B cell (primary cell): ENCODE results near the gene NPHP4. TPM values are rescaled to one million over a fixed set of nuclear protein-coding genes. Genes with fewer than 3 reads are reported as not detected.

ENCODE experiments used
- ATAC-seq: fragments of 200-7000 bp; cut with Tn5 transposase; one replicate; pipeline ENCODE4 v1.10.0; 2021; ENCODE audit warnings: low read depth, mild to moderate bottlenecking, moderate number of reproducible peaks, moderate library complexity
- CTCF ChIA-PET: fragments of 350-600 bp; sonication (Branson Sonifier 250); formaldehyde crosslinking; loops from one replicate; lab custom pipeline; 2021; ENCODE audit warnings: antibody characterized with exemption, inconsistent platforms; lab: Charles Lee
- POLR2A ChIA-PET: fragments of 350-600 bp; sonication (Branson Sonifier 250); formaldehyde crosslinking; loops from one replicate; lab custom pipeline; 2021; ENCODE audit warnings: antibody characterized with exemption; lab: Charles Lee
- DNase-seq: peaks from one replicate; pipeline ENCODE4 v3.0.0; 2013
- H2AFZ ChIP-seq: 2 replicates; pipeline ENCODE4 v1.6.1; 2012; ENCODE audit warnings: mild to moderate bottlenecking, low read depth, low read length; ENCODE audit not compliant: insufficient read depth, poor library complexity, severe bottlenecking
- H3K27ac ChIP-seq, 2 donors: 1 replicate in 1 of 2; 2 replicates in 1 of 2; pipeline ENCODE4 v1.5.1; 2012 to 2013; ENCODE audit warnings: low read length in 2 of 2, mild to moderate bottlenecking in 2 of 2, moderate library complexity in 1 of 2
- H3K27me3 ChIP-seq, 4 experiments: fragments of 200-600 bp in 1 of 4; sonication (generic) in 1 of 4; replicated peaks in 1 of 4; 1 replicate in 2 of 4; 2 replicates in 2 of 4; pipeline versions ENCODE4 v1.6.1 to v1.7.0; 2013 to 2016; ENCODE audit warnings: low read length in 3 of 4, mild to moderate bottlenecking in 2 of 4, mixed read lengths in 1 of 4, moderate library complexity in 1 of 4; ENCODE audit not compliant: insufficient read depth in 4 of 4, control insufficient read depth in 3 of 4; ENCODE audit errors: control extremely low read depth in 1 of 4
- H3K36me3 ChIP-seq, 2 experiments: replicated peaks in 1 of 2; 1 replicate in 1 of 2; 2 replicates in 1 of 2; pipeline versions ENCODE4 v1.6.1 to v1.7.1; 2013; ENCODE audit warnings: low read length in 1 of 2; ENCODE audit not compliant: insufficient read depth in 2 of 2, control insufficient read depth in 1 of 2; ENCODE audit errors: control extremely low read depth in 1 of 2, extremely low read depth in 1 of 2
- H3K4me1 ChIP-seq, 2 donors: fragments of 200-600 bp in 1 of 2; sonication (generic) in 1 of 2; 1 replicate in 1 of 2; 2 replicates in 1 of 2; pipeline versions ENCODE4 v1.5.1 to v1.6.1; 2013 to 2017; ENCODE audit warnings: low read length in 2 of 2; ENCODE audit not compliant: control insufficient read depth in 2 of 2, insufficient read depth in 2 of 2
- H3K4me2 ChIP-seq: replicated peaks from 2 replicates; pipeline ENCODE3; 2012; ENCODE audit warnings: mild to moderate bottlenecking, low read depth, low read length; ENCODE audit not compliant: poor library complexity, severe bottlenecking
- H3K4me3 ChIP-seq, 5 experiments: fragments of 200-600 bp in 1 of 5; sonication (generic) in 1 of 5; 1 replicate in 3 of 5; 2 replicates in 2 of 5; pipeline versions ENCODE4 v1.5.1 to v1.7.0; 2011 to 2016; ENCODE audit warnings: low read length in 4 of 5, mild to moderate bottlenecking in 4 of 5, low read depth in 2 of 5, control low read depth in 1 of 5, moderate library complexity in 1 of 5; ENCODE audit not compliant: insufficient read depth in 1 of 5; ENCODE audit errors: control extremely low read depth in 1 of 5, extremely low read depth in 1 of 5
- H3K79me2 ChIP-seq: fragments of 200-600 bp; sonication (generic); one replicate; pipeline ENCODE4 v1.6.0; 2016; ENCODE audit warnings: low read length; ENCODE audit not compliant: control insufficient read depth, insufficient read depth
- H3K9ac ChIP-seq: fragments of 200-600 bp; sonication (generic); 2 replicates; pipeline ENCODE4 v1.6.1; 2017; ENCODE audit warnings: mild to moderate bottlenecking, low read length, moderate library complexity
- H3K9me3 ChIP-seq, 3 donors: one replicate each; pipeline versions ENCODE4 v1.6.1 to v1.7.1; 2013; ENCODE audit warnings: low read length in 2 of 3; ENCODE audit not compliant: control insufficient read depth in 2 of 3, insufficient read depth in 1 of 3; ENCODE audit errors: control extremely low read depth in 1 of 3
- H4K20me1 ChIP-seq: 2 replicates; pipeline ENCODE4 v1.6.0; 2012; ENCODE audit warnings: mild to moderate bottlenecking, low read length; ENCODE audit not compliant: insufficient read depth, control insufficient read depth, poor library complexity, severe bottlenecking
- H3K27ac Mint-ChIP-seq: one replicate; pipeline ENCODE4 v1.8.0; 2021; ENCODE audit warnings: mixed read lengths
- H3K27me3 Mint-ChIP-seq: one replicate; pipeline ENCODE4 v1.8.0; 2021; ENCODE audit warnings: mixed read lengths
- H3K4me1 Mint-ChIP-seq: one replicate; pipeline ENCODE4 v1.8.0; 2021; ENCODE audit warnings: mixed read lengths
- H3K4me3 Mint-ChIP-seq: one replicate; pipeline ENCODE4 v1.8.0; 2021; ENCODE audit warnings: mixed read lengths
- H3K9me3 Mint-ChIP-seq: one replicate; pipeline ENCODE4 v1.8.0; 2022; ENCODE audit warnings: mixed read lengths; ENCODE audit not compliant: insufficient read depth
- CTCF ChIP-seq: fragments of 200-600 bp; IDR thresholded peaks from one replicate; pipeline ENCODE4 v1.8.0; 2022; ENCODE audit warnings: antibody characterized with exemption, mild to moderate bottlenecking
- EZH2 ChIP-seq: IDR thresholded peaks from 2 replicates; pipeline ENCODE4 v1.6.1; 2012; ENCODE audit warnings: borderline replicate concordance, low read depth, mild to moderate bottlenecking, moderate library complexity, low read length; ENCODE audit not compliant: insufficient read depth, poor library complexity, severe bottlenecking
- WGBS: methylation state at CpG from one replicate; pipeline ENCODE4 v1.1.5; 2013; ENCODE audit warnings: missing lambda C conversion rate; ENCODE audit not compliant: insufficient coverage; 5-methylcytosine and 5-hydroxymethylcytosine counted together
- intact Hi-C: fragments of 100-400 bp; cut with micrococcal nuclease; formaldehyde crosslinking; loops from one replicate; pipeline ENCODE4 v1.10.0; 2022
- polyA plus RNA-seq: library from polyadenylated mRNA; depleted of rRNA; stranded (reverse); fragments of >200 nt; gene quantifications from 2 replicates; pipeline ENCODE4 v1.2.3, GENCODE V29; 2012
- total RNA-seq, 2 donors: library from RNA; stranded (reverse); fragments of 120-200 nt in 1 of 2; gene quantifications; 1 replicate in 1 of 2; 2 replicates in 1 of 2; pipeline versions ENCODE4 v1.2.3 to v1.2.4, GENCODE V29; 2013 to 2022

NPHP4 gene
- total and polyA plus RNA-seq, 2 donors (not counting 1 experiment from before 2014, with no cell fraction given) = 6.5 to 14.8 TPM

GRCh38 chr1:5966543-5967205 is 25.6 kb downstream of the NPHP4 start:
- H3K9me3 ChIP-seq = no peaks in the 10 kb centered on the region
- DNase-seq (no peak), ATAC-seq (no peak)
- TF ChIP-seq EZH2 = no peak
- no peak for TF ChIP-seq CTCF
- intact Hi-C loops = no loop called here
- H3K4me3 ChIP-seq = no peak overlapping the region
- H4K20me1 ChIP-seq = no peaks in the 10 kb centered on the region
- no peaks in the 10 kb centered on the region for H3K36me3 ChIP-seq
- H3K4me1 Mint-ChIP-seq = no peaks in the 10 kb centered on the region
- H2AFZ ChIP-seq = no peak overlapping the region
- ChIA-PET POLR2A (interaction anchor here (0.6 kb wide), 1 partner anchor 71 kb away, joined by 9 read pairs; no protein-coding TSS in a partner anchor), CTCF (interaction anchor here (0.9 to 1.4 kb wide), 2 partner anchors 51 to 458 kb away, joined by 3 read pairs; no protein-coding TSS in a partner anchor)
- H3K4me1 ChIP-seq = no peaks in the 10 kb centered on the region
- H3K9me3 Mint-ChIP-seq = no peaks in the 10 kb centered on the region
- no peaks in the 10 kb centered on the region for H3K79me2 ChIP-seq
- H3K27me3 Mint-ChIP-seq = no peaks in the 10 kb centered on the region
- H3K27ac Mint-ChIP-seq = no peak overlapping the region
- H3K9ac ChIP-seq = no peak overlapping the region
- H3K27me3 ChIP-seq = no peaks in the 10 kb centered on the region
- no peak overlapping the region for H3K4me2 ChIP-seq
- no peak overlapping the region for H3K27ac ChIP-seq
- H3K4me3 Mint-ChIP-seq = no peak overlapping the region
- WGBS = 94% methylated on average over 17 of the region's 17 CpGs

- no peaks in the 10 kb centered on the region for H3K9me3 Mint-ChIP-seq
- POLR2A ChIA-PET = no interaction called here
- DNase-seq (no peak), ATAC-seq (no peak)
- H3K27me3 Mint-ChIP-seq = no peaks in the 10 kb centered on the region
- no peak overlapping the region for H3K27ac ChIP-seq
- no peaks in the 10 kb centered on the region for H3K9me3 ChIP-seq
- no peak overlapping the region for H3K4me3 Mint-ChIP-seq
- TF ChIP-seq EZH2 (no peak), CTCF (no peak)
- no peak overlapping the region for H3K27ac Mint-ChIP-seq
- intact Hi-C loops = no loop called here
- H2AFZ ChIP-seq = no peak overlapping the region
- WGBS = 93% methylated on average over 16 of the region's 16 CpGs
- H4K20me1 ChIP-seq = no peaks in the 10 kb centered on the region
- no peak overlapping the region for H3K4me3 ChIP-seq
- no peaks in the 10 kb centered on the region for H3K79me2 ChIP-seq
- H3K9ac ChIP-seq = no peak overlapping the region
- H3K4me2 ChIP-seq = no peak overlapping the region
- H3K36me3 ChIP-seq = no peaks in the 10 kb centered on the region
- no peaks in the 10 kb centered on the region for H3K4me1 Mint-ChIP-seq
- no peaks in the 10 kb centered on the region for H3K4me1 ChIP-seq
- CTCF ChIA-PET = no interaction called here
- no peaks in the 10 kb centered on the region for H3K27me3 ChIP-seq
These were observed 26.6 kb downstream of the NPHP4 start for GRCh38 chr1:5965586-5966131.
